ENCODE data around the gene SNX8.

SNX8 gene

DNA sequence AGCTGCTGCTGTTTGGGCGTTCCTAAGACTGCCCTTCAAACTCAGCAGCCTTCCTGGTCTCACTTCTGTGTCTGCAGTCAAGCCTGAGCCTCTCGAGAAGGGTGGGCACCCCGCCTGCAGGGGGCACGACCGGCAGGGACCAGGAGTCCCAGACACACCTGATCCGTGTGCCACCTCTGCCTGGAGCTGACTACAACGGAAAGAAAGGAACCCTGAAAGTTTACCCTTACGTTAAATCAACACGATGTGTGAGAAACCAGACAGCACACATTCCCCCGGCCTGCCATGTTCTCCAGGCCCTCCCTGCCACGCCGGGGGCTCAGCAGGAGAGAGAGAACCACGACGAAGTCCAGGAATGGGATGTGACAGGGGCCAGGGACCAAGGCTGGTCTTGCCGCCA, 86.5 kb downstream of the SNX8 start:
- H4K91ac ChIP-seq (ENCODE audit: low read depth, low read length), result no peak overlapping the region
- H3K79me1 ChIP-seq (ENCODE audit: low read length), result peaks cover 4% of the 10 kb centered on the region
- no peak overlapping the region for H3K18ac ChIP-seq (ENCODE audit: low read length)
- H3K79me2 ChIP-seq (ENCODE audit: control insufficient read depth, insufficient read depth, low read length, poor library complexity), result peaks cover 4% of the 10 kb centered on the region
- DNase-seq, result no peak
- H3K14ac ChIP-seq (ENCODE audit: low read length), result no peak overlapping the region
- H2AFZ ChIP-seq (ENCODE audit: insufficient read depth, low read length, poor library complexity), result no peak overlapping the region
- WGBS (ENCODE audit: extremely low coverage, insufficient coverage, insufficient read length), result no CpG with 5 or more reads among the region's 15 CpGs
- peaks cover 71 to 72% of the 10 kb centered on the region in 2 experiments for H3K36me3 ChIP-seq (ENCODE audit: control insufficient read depth in 1 of 2, insufficient read depth in 2 of 2, low read length in 2 of 2)
- no peak overlapping the region for H3K9ac ChIP-seq (ENCODE audit: low read length)
- no peak overlapping the region for H3K4me3 ChIP-seq (ENCODE audit: low read depth, low read length)
- no peak overlapping the region for H4K12ac ChIP-seq (ENCODE audit: low read depth, low read length)
- no peak overlapping the region for H3K4ac ChIP-seq (ENCODE audit: low read depth, low read length)
- H4K8ac ChIP-seq (ENCODE audit: low read depth, low read length), result no peak overlapping the region
- no peak overlapping the region for H3K27ac ChIP-seq (ENCODE audit: low read depth, low read length)
- H3K27me3 ChIP-seq (ENCODE audit: insufficient read depth, low read length), result no peaks in the 10 kb centered on the region
- no peak overlapping the region for H2BK5ac ChIP-seq (ENCODE audit: low read depth, low read length, poor library complexity)
- no peak overlapping the region for H2AK5ac ChIP-seq (ENCODE audit: low read length)
- H3K4me1 ChIP-seq (ENCODE audit: control insufficient read depth in 1 of 2, insufficient read depth in 2 of 2, low read length in 2 of 2), result peaks cover 0 to 4% of the 10 kb centered on the region in 2 experiments
- H3K23ac ChIP-seq (ENCODE audit: low read length), result no peak overlapping the region
- no peak overlapping the region for H2BK12ac ChIP-seq (ENCODE audit: low read length)
- peaks cover 1% of the 10 kb centered on the region for H3K9me3 ChIP-seq (ENCODE audit: insufficient read depth, low read depth, low read length)
- no peak overlapping the region for H3K4me2 ChIP-seq (ENCODE audit: low read length)
- H2BK120ac ChIP-seq (ENCODE audit: insufficient read depth, low read length, poor library complexity), result no peak overlapping the region

- Histone ChIP-seq H4K91ac (ENCODE audit: low read depth, low read length) (no peak overlapping the region), H3K4me1 (ENCODE audit: control insufficient read depth in 1 of 2, insufficient read depth in 2 of 2, low read length in 2 of 2) (no peaks in the 10 kb centered on the region), H4K12ac (ENCODE audit: low read depth, low read length) (no peak overlapping the region), H2AK5ac (ENCODE audit: low read length) (no peak overlapping the region), H2AFZ (ENCODE audit: insufficient read depth, low read length, poor library complexity) (no peak overlapping the region), H3K9ac (ENCODE audit: low read length) (no peak overlapping the region), H3K4me3 (ENCODE audit: low read depth, low read length) (no peak overlapping the region), H4K8ac (ENCODE audit: low read depth, low read length) (no peak overlapping the region), H3K14ac (ENCODE audit: low read length) (no peak overlapping the region), H3K27me3 (ENCODE audit: insufficient read depth, low read length) (no peaks in the 10 kb centered on the region), H3K9me3 (ENCODE audit: insufficient read depth, low read depth, low read length) (peaks cover 1% of the 10 kb centered on the region), H3K27ac (ENCODE audit: low read depth, low read length) (no peak overlapping the region), H2BK12ac (ENCODE audit: low read length) (no peak overlapping the region), H2BK120ac (ENCODE audit: insufficient read depth, low read length, poor library complexity) (no peak overlapping the region), H3K23ac (ENCODE audit: low read length) (no peak overlapping the region), H3K79me1 (ENCODE audit: low read length) (no peaks in the 10 kb centered on the region), H3K18ac (ENCODE audit: low read length) (no peak overlapping the region), H3K79me2 (ENCODE audit: control insufficient read depth, insufficient read depth, low read length, poor library complexity) (no peaks in the 10 kb centered on the region), H3K4ac (ENCODE audit: low read depth, low read length) (no peak overlapping the region), H2BK5ac (ENCODE audit: low read depth, low read length, poor library complexity) (no peak overlapping the region), H3K4me2 (ENCODE audit: low read length) (no peak overlapping the region), H3K36me3 (ENCODE audit: control insufficient read depth in 1 of 2, insufficient read depth in 2 of 2, low read length in 2 of 2) (peaks cover 85 to 86% of the 10 kb centered on the region in 2 experiments)
- WGBS (ENCODE audit: extremely low coverage, insufficient coverage, insufficient read length), result no CpG with 5 or more reads among the region's 13 CpGs
- DNase-seq, result no peak
Measured at GRCh38 chr7:2225830-2226229, 88.4 kb downstream of the SNX8 start.

DNA sequence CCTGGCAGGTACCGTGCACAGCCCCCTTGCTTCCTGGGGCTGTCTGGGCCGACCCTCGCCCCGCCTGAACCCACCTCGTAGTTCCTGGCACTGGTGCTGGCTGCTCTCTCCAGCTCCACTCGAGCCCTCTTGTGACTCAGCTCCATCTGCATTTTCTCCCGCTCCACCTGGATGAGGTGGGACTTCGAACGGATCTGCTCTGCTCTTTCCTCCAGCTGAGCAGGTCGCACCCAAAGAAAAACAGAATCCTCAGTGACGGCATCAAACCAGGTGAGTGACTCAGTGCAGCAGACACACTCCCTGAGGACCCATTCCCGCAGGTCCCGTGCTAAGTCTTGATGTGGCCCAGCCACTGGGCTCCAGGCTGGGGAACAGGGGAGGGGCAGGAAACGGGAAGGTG, 88.9 kb downstream of the SNX8 start:
- Histone ChIP-seq H3K79me1 (ENCODE audit: low read length) (no peaks in the 10 kb centered on the region), H3K27ac (ENCODE audit: low read depth, low read length) (no peak overlapping the region), H3K9ac (ENCODE audit: low read length) (no peak overlapping the region), H2AFZ (ENCODE audit: insufficient read depth, low read length, poor library complexity) (no peak overlapping the region), H4K12ac (ENCODE audit: low read depth, low read length) (no peak overlapping the region), H3K9me3 (ENCODE audit: insufficient read depth, low read depth, low read length) (peaks cover 1% of the 10 kb centered on the region), H3K4ac (ENCODE audit: low read depth, low read length) (no peak overlapping the region), H2BK120ac (ENCODE audit: insufficient read depth, low read length, poor library complexity) (no peak overlapping the region), H3K14ac (ENCODE audit: low read length) (no peak overlapping the region), H2BK5ac (ENCODE audit: low read depth, low read length, poor library complexity) (no peak overlapping the region), H3K27me3 (ENCODE audit: insufficient read depth, low read length) (no peaks in the 10 kb centered on the region), H3K36me3 (ENCODE audit: control insufficient read depth in 1 of 2, insufficient read depth in 2 of 2, low read length in 2 of 2) (peaks cover 86 to 87% of the 10 kb centered on the region in 2 experiments), H3K23ac (ENCODE audit: low read length) (no peak overlapping the region), H3K4me2 (ENCODE audit: low read length) (no peak overlapping the region), H3K4me3 (ENCODE audit: low read depth, low read length) (no peak overlapping the region), H4K8ac (ENCODE audit: low read depth, low read length) (no peak overlapping the region), H2AK5ac (ENCODE audit: low read length) (no peak overlapping the region), H2BK12ac (ENCODE audit: low read length) (no peak overlapping the region), H3K18ac (ENCODE audit: low read length) (no peak overlapping the region), H4K91ac (ENCODE audit: low read depth, low read length) (no peak overlapping the region), H3K79me2 (ENCODE audit: control insufficient read depth, insufficient read depth, low read length, poor library complexity) (no peaks in the 10 kb centered on the region), H3K4me1 (ENCODE audit: control insufficient read depth in 1 of 2, insufficient read depth in 2 of 2, low read length in 2 of 2) (no peaks in the 10 kb centered on the region)
- no CpG with 5 or more reads among the region's 14 CpGs for WGBS (ENCODE audit: extremely low coverage, insufficient coverage, insufficient read length)
- no peak for DNase-seq

DNA sequence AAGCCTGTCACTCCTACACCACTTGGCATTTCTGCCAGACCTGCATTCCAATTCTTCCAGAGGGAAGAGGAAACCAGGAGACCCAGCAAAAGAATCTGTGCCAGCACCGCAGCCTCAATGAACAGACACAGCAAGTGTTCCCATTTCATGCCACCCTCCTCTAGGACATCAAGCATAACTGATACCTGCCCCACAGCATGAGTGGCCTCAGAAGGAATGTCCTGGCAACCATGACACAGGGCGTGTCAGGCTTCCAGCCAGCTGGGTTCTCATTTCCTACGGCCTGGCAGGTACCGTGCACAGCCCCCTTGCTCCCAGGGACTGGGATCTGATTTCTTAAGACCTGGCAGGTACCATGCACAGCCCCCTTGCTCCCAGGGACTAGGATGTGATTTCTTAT, 89.3 kb downstream of the SNX8 start:
- no peak overlapping the region for H3K4me2 ChIP-seq (ENCODE audit: low read length)
- no peak overlapping the region for H3K27ac ChIP-seq (ENCODE audit: low read depth, low read length)
- H3K14ac ChIP-seq (ENCODE audit: low read length), result no peak overlapping the region
- no peak overlapping the region for H3K9ac ChIP-seq (ENCODE audit: low read length)
- peaks cover 1% of the 10 kb centered on the region for H3K9me3 ChIP-seq (ENCODE audit: insufficient read depth, low read depth, low read length)
- no peak overlapping the region for H3K4ac ChIP-seq (ENCODE audit: low read depth, low read length)
- H4K12ac ChIP-seq (ENCODE audit: low read depth, low read length), result no peak overlapping the region
- no peak overlapping the region for H3K18ac ChIP-seq (ENCODE audit: low read length)
- no peak overlapping the region for H3K23ac ChIP-seq (ENCODE audit: low read length)
- no peak overlapping the region for H2AFZ ChIP-seq (ENCODE audit: insufficient read depth, low read length, poor library complexity)
- H2BK5ac ChIP-seq (ENCODE audit: low read depth, low read length, poor library complexity), result no peak overlapping the region
- no peaks in the 10 kb centered on the region for H3K79me2 ChIP-seq (ENCODE audit: control insufficient read depth, insufficient read depth, low read length, poor library complexity)
- no peak overlapping the region for H2BK120ac ChIP-seq (ENCODE audit: insufficient read depth, low read length, poor library complexity)
- DNase-seq, result no peak
- no peak overlapping the region for H4K91ac ChIP-seq (ENCODE audit: low read depth, low read length)
- H2BK12ac ChIP-seq (ENCODE audit: low read length), result no peak overlapping the region
- peaks cover 82 to 87% of the 10 kb centered on the region in 2 experiments for H3K36me3 ChIP-seq (ENCODE audit: control insufficient read depth in 1 of 2, insufficient read depth in 2 of 2, low read length in 2 of 2)
- H3K27me3 ChIP-seq (ENCODE audit: insufficient read depth, low read length), result no peaks in the 10 kb centered on the region
- no peaks in the 10 kb centered on the region for H3K79me1 ChIP-seq (ENCODE audit: low read length)
- no peak overlapping the region for H3K4me3 ChIP-seq (ENCODE audit: low read depth, low read length)
- no peak overlapping the region for H2AK5ac ChIP-seq (ENCODE audit: low read length)
- no peak overlapping the region for H4K8ac ChIP-seq (ENCODE audit: low read depth, low read length)
- H3K4me1 ChIP-seq (ENCODE audit: control insufficient read depth in 1 of 2, insufficient read depth in 2 of 2, low read length in 2 of 2), result no peaks in the 10 kb centered on the region
- WGBS (ENCODE audit: extremely low coverage, insufficient coverage, insufficient read length), result no CpG with 5 or more reads among the region's 4 CpGs

Measured in trophoblast cell (in vitro differentiated cells and primary cell).